Stomach (tissue), 9 donors: ENCODE measurements around the gene AP5Z1. TPM values are rescaled to one million over a fixed set of nuclear protein-coding genes. Genes with fewer than 3 reads are reported as not detected.

Experiments
- DNase-seq, 2 donors: peaks; one replicate each; pipeline versions ENCODE4 v3.0.0 to v3.0.0-alpha.2; 2013 to 2019
- H3K27ac ChIP-seq, 5 donors: fragments of 200-600 bp in 4 of 5; sonication (generic) in 4 of 5; one replicate each; pipeline ENCODE4 v1.5.1; 2013 to 2019; ENCODE audit warnings: mild to moderate bottlenecking in 1 of 5, moderate library complexity in 1 of 5
- H3K27me3 ChIP-seq, 3 donors: fragments of 200-600 bp; sonication (generic); one replicate each; pipeline ENCODE4 v1.5.1; 2017 to 2019; ENCODE audit warnings: mixed run types in 1 of 3
- H3K36me3 ChIP-seq, 4 donors: fragments of 200-600 bp; sonication (generic); 1 replicate in 3 of 4; 2 replicates in 1 of 4; pipeline ENCODE4 v1.5.1; 2016 to 2019
- H3K4me1 ChIP-seq, 4 donors: fragments of 200-600 bp; sonication (generic); one replicate each; pipeline ENCODE4 v1.5.1; 2016 to 2019
- H3K4me3 ChIP-seq, 4 donors: fragments of 200-600 bp; sonication (generic) in 3 of 4; one replicate each; pipeline ENCODE4 v1.5.1; 2016 to 2019; ENCODE audit warnings: mild to moderate bottlenecking in 1 of 4
- H3K9me3 ChIP-seq, 4 donors: fragments of 200-600 bp; sonication (generic); one replicate each; pipeline ENCODE4 v1.5.1; 2016 to 2019
- CTCF ChIP-seq, 7 experiments: fragments of 450-650 bp in 4 of 7; fragments of 200-600 bp in 3 of 7; sonication (generic) in 3 of 7; IDR thresholded peaks; one replicate each; pipeline ENCODE4 v1.5.1; 2016 to 2019; ENCODE audit warnings: antibody characterized with exemption in 7 of 7, control low read depth in 2 of 7, mild to moderate bottlenecking in 1 of 7
- EP300 ChIP-seq: sonication (generic); formaldehyde crosslinking; IDR thresholded peaks from one replicate; pipeline ENCODE4 v1.6.1; 2017; ENCODE audit warnings: antibody characterized with exemption
- POLR2A ChIP-seq, 4 donors: fragments of 450-650 bp; IDR thresholded peaks; one replicate each; pipeline ENCODE4 v1.6.1; 2016; ENCODE audit warnings: antibody characterized with exemption in 4 of 4, control low read depth in 2 of 4, mild to moderate bottlenecking in 1 of 4, moderate library complexity in 1 of 4
- POLR2AphosphoS5 ChIP-seq, 3 donors: sonication (generic); formaldehyde crosslinking; IDR thresholded peaks; one replicate each; pipeline ENCODE4 v1.6.1; 2016; ENCODE audit warnings: antibody characterized with exemption in 3 of 3
- WGBS, 5 donors: extraction: QIAGEN DNeasy Blood & Tissue Kit in 3 of 5; methylation state at CpG; one replicate each; pipeline versions ENCODE4 v1.1.5 to v1.1.7; 2013 to 2018; 5-methylcytosine and 5-hydroxymethylcytosine counted together
- intact Hi-C: fragments of 100-400 bp; cut with DNase I; formaldehyde crosslinking; loops from one replicate; pipeline ENCODE4 v1.15.1; 2023; ENCODE audit warnings: low total_unique reads
- polyA plus RNA-seq, 3 donors: library from polyadenylated mRNA; stranded (reverse); fragments of 200-250 nt; gene quantifications; one replicate each; pipeline ENCODE4 v1.2.3, GENCODE V29; 2013
- total RNA-seq, 5 donors: library from RNA; depleted of rRNA; stranded (reverse); fragments of >200 nt; gene quantifications; one replicate each; pipeline versions ENCODE4 v1.1.0 to v1.2.3, GENCODE V29; 2014 to 2016
- donor health status: healthy with polysubstance abuse.
- donor health status: Bipolar disorder and iron deficiency.
- donor health status: healthy.

Gene AP5Z1
- total and polyA plus RNA-seq, 8 donors, result 11.6 to 140 (median 42.3) TPM

- no peaks in the 10 kb centered on the region for H3K9me3 ChIP-seq
- no peaks in the 10 kb centered on the region for H3K27me3 ChIP-seq
- no peak for TF ChIP-seq EP300
- no peak for TF ChIP-seq CTCF (IDR thresholded peaks at IDR 0.05)
- TF ChIP-seq POLR2AphosphoS5 (IDR thresholded peaks at IDR 0.05), result no peak
- no peak for TF ChIP-seq POLR2A (IDR thresholded peaks at IDR 0.05)
- DNase-seq, result no peak
- 82 to 89% (median 83%) methylated on average over 17 of the region's 17 CpGs for WGBS, 5 donors
- peaks cover 0 to 25% (median 4%) of the 10 kb centered on the region in 4 donors for H3K36me3 ChIP-seq
- H3K4me1 ChIP-seq, result peaks cover 0 to 3% (median 0%) of the 10 kb centered on the region in 4 donors
- no peak overlapping the region for H3K4me3 ChIP-seq
- H3K27ac ChIP-seq, result no peak overlapping the region
- intact Hi-C loops, result no loop called here
Observed at GRCh38 chr7:4831723-4832495, 56.5 kb downstream of the AP5Z1 start.

DNA sequence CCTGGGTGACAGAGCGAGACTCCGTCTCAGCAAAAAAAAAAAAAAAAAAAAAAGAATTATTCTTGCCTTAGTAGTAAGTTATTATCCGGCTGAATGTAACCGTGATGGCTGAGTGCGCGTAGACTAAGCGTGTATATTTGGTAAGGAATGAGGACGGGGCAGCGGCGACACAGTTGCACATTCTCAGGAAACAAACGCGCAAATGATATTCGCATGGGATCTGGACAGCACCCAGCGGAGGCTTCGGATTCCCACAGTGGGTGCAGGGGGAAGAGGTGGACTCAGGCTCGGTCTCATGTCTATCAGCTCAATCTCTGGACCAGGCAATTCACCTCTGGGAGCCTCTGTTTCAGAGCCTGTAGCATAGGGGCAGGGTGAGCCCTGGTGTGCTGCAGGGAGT lies 57.3 kb downstream of the AP5Z1 start:
- 91 to 96% (median 91%) methylated on average over 16 of the region's 16 CpGs for WGBS, 5 donors
- Histone ChIP-seq H3K27me3 (no peaks in the 10 kb centered on the region), H3K4me1 (peaks cover 0 to 3% (median 0%) of the 10 kb centered on the region in 4 donors), H3K4me3 (no peak overlapping the region), H3K9me3 (no peaks in the 10 kb centered on the region), H3K36me3 (peaks cover 0 to 25% (median 4%) of the 10 kb centered on the region in 4 donors), H3K27ac (no peak overlapping the region)
- no peak for DNase-seq
- intact Hi-C loops, result no loop called here
- no peak for TF ChIP-seq CTCF (IDR thresholded peaks at IDR 0.05)
- no peak for TF ChIP-seq POLR2AphosphoS5 (IDR thresholded peaks at IDR 0.05)
- no peak for TF ChIP-seq EP300
- TF ChIP-seq POLR2A (IDR thresholded peaks at IDR 0.05), result no peak

DNA sequence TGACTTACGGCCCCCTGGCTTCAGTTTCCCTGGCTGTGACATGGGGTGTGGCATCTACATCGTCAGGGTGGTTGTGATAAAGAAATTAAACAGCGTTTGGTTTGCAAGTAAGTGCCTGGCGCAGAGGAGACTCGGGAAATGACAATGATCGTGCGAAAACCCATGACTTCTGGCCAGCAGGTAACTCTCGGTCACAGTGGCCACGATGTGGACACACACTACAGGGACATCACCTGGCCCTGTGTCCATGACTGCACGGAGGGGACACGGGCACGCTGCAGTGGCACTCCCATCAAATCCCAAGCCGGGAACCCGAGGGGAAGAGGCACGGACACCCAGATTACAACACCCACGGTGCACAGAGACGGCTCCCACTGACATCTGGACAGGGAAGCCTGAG lies 57.8 kb downstream of the AP5Z1 start:
- no peak overlapping the region for H3K4me3 ChIP-seq
- no peaks in the 10 kb centered on the region for H3K9me3 ChIP-seq
- peaks cover 0 to 25% (median 4%) of the 10 kb centered on the region in 4 donors for H3K36me3 ChIP-seq
- 71 to 84% (median 75%) methylated on average over 17 of the region's 17 CpGs for WGBS, 5 donors
- TF ChIP-seq CTCF (IDR thresholded peaks at IDR 0.05) (no peak), POLR2AphosphoS5 (IDR thresholded peaks at IDR 0.05) (no peak)
- DNase-seq, result no peak
- H3K4me1 ChIP-seq, result peaks cover 0 to 3% (median 0%) of the 10 kb centered on the region in 4 donors
- intact Hi-C loops, result no loop called here
- H3K27ac ChIP-seq, result no peak overlapping the region
- H3K27me3 ChIP-seq, result no peaks in the 10 kb centered on the region

DNA sequence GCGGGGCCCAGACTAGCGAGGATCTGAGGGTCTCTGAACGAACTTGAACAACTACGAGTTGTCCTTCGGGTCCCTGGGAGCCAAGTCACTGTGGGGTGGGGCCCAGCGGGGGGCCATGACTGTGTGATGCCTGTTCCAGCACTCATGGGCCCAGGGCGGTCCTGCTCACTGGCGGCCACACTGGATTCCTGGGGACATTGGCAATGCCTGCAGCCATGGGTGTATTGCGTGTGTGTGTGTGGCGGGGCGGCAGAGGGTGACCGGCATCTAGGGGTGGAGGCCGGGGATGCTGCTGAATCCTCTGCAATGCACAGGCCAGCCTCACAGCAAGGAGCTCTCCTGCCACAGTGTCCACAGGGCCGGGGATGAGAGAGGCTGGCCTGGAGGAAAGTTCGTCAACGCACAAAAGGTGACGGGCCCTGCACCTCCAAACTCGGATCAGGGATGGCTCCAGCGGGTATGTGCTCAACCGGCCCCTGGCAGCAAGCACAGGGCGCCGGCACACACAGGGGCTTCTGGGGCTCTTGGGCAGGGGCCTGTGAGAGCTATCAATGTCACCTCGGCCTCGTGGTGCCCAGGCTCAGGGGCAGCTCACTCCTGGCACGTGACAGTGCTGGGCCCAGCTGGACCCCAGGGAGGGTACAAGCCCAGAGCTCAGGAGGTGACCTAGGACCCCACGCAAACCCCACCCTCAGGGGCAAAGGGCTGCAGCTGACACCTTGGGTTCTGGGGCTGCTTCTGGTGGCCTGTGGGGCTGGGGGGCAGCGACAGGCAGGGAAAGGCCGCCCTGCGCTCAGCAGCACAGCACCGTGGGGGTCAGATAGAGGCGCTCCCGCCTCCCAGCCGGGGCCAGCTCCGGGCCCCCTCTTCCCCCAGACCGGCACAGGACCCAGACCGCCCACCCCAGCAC lies 58.5 kb downstream of the AP5Z1 start:
- 79 to 94% (median 85%) methylated on average over 18 to 36 of the region's 36 CpGs for WGBS, 5 donors

More for the DNA sequence above, 58.5 kb downstream of the AP5Z1 start:
- Histone ChIP-seq H3K4me3 (no peak overlapping the region), H3K9me3 (no peaks in the 10 kb centered on the region), H3K27me3 (no peaks in the 10 kb centered on the region), H3K27ac (no peak overlapping the region), H3K36me3 (peaks cover 0 to 25% (median 4%) of the 10 kb centered on the region in 4 donors), H3K4me1 (peaks cover 0 to 3% (median 0%) of the 10 kb centered on the region in 4 donors)
- no peak for DNase-seq
- intact Hi-C loops, result no loop called here
- TF ChIP-seq CTCF (IDR thresholded peaks at IDR 0.05) (no peak), EP300 (no peak)
